ENCODE results near the gene CCL17.

DNA sequence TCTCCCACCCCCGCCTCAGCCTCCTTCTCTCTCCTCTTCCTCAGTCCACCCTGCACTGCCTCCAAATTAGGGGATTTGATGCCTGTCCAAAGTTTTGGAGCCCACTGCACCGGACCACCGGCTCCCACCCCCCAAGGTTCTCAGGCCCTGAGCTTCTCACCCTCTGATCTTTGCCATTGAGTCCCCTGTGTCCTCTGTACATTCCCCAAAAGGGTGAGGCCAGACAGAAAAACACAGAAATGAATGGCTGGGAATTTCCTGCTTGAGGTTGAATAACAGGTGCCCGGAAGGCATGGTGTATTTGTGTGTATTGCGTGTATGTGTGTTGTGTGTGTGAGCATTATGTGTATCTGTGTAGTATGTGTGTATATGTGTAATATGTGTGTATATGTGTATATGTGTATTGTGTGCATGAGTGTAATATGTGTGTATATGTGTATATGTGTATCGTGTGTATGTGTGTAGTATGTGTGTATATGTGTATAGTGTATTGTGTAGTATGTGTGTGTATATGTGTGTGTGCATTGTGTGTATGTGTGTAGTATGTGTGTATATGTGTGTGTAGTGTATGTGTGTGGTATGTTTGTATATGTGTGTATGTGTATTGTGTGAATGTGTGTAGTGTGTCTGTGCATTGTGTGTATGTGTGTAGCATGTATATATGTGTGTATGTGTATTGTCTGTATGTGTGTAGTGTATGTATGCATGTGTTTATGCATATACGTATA is 16.0 kb upstream of the CCL17 start:
- no peak for TF ChIP-seq POLR2AphosphoS5 (IDR thresholded peaks at IDR 0.05)
- TF ChIP-seq, protein P1, sequence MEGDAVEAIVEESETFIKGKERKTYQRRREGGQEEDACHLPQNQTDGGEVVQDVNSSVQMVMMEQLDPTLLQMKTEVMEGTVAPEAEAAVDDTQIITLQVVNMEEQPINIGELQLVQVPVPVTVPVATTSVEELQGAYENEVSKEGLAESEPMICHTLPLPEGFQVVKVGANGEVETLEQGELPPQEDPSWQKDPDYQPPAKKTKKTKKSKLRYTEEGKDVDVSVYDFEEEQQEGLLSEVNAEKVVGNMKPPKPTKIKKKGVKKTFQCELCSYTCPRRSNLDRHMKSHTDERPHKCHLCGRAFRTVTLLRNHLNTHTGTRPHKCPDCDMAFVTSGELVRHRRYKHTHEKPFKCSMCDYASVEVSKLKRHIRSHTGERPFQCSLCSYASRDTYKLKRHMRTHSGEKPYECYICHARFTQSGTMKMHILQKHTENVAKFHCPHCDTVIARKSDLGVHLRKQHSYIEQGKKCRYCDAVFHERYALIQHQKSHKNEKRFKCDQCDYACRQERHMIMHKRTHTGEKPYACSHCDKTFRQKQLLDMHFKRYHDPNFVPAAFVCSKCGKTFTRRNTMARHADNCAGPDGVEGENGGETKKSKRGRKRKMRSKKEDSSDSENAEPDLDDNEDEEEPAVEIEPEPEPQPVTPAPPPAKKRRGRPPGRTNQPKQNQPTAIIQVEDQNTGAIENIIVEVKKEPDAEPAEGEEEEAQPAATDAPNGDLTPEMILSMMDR (IDR thresholded peaks at IDR 0.05): no peak

Data from prostate gland (tissue), 2 donors.